Adrenal gland (tissue), 5 donors: ENCODE measurements around the gene PHC2.

Experiments used
- POLR2A ChIP-seq, 2 donors: fragments of 450-650 bp; IDR thresholded peaks; one replicate each; pipeline ENCODE4 v1.6.1; 2017; ENCODE audit warnings: antibody characterized with exemption in 2 of 2, mild to moderate bottlenecking in 2 of 2, moderate library complexity in 1 of 2
- TF ChIP-seq, protein P1 (sequence below), 6 experiments: fragments of 450-650 bp in 4 of 6; fragments of 200-600 bp in 2 of 6; sonication (generic) in 1 of 6; IDR thresholded peaks; 1 replicate in 5 of 6; 2 replicates in 1 of 6; pipeline versions ENCODE4 v1.5.1 to v1.8.0; 2016 to 2021; ENCODE audit warnings: antibody characterized with exemption in 6 of 6, mild to moderate bottlenecking in 2 of 6, moderate library complexity in 1 of 6
- donor health status: DM: no; HTN: no; CAD: no.

DNA sequence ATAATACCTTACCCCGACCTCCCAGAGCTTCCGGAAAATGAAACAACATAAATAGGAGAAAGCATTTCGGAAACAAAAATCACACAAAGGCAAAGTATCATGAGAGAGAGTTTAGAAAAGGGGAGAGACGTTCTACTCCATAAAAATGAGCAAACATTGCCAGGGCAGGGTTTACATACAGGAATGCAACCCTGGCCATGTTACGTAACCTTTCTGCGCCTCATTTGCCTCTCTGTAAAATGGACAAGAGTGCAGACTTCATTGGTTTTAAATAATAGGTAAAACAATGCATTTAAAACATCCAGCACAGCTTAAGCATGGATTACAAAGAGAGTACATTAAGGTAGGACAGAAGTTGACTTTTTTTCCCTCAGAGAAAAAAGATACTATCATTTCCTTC lies 45.6 kb downstream of the PHC2 start:
- TF ChIP-seq, protein P1, sequence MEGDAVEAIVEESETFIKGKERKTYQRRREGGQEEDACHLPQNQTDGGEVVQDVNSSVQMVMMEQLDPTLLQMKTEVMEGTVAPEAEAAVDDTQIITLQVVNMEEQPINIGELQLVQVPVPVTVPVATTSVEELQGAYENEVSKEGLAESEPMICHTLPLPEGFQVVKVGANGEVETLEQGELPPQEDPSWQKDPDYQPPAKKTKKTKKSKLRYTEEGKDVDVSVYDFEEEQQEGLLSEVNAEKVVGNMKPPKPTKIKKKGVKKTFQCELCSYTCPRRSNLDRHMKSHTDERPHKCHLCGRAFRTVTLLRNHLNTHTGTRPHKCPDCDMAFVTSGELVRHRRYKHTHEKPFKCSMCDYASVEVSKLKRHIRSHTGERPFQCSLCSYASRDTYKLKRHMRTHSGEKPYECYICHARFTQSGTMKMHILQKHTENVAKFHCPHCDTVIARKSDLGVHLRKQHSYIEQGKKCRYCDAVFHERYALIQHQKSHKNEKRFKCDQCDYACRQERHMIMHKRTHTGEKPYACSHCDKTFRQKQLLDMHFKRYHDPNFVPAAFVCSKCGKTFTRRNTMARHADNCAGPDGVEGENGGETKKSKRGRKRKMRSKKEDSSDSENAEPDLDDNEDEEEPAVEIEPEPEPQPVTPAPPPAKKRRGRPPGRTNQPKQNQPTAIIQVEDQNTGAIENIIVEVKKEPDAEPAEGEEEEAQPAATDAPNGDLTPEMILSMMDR (IDR thresholded peaks at IDR 0.05): no peak
- TF ChIP-seq POLR2A (IDR thresholded peaks at IDR 0.05): no peak
